Measurements from ENCODE around the gene POLE.

POLE gene

GRCh38 chr12:132583411-132583710 lies 103.8 kb downstream of the POLE start:
- TF ChIP-seq ZFX (IDR thresholded peaks at IDR 0.05; ENCODE audit: borderline replicate concordance), result no peak
- TF ChIP-seq CTCF (IDR thresholded peaks at IDR 0.05), result no peak
- H3K27ac ChIP-seq, result no peak overlapping the region

- TF ChIP-seq ZFX (IDR thresholded peaks at IDR 0.05; ENCODE audit: borderline replicate concordance) (no peak), CTCF (IDR thresholded peaks at IDR 0.05) (no peak)
- H3K27ac ChIP-seq, result no peak overlapping the region
Observed at GRCh38 chr12:132582582-132583410, 104.3 kb downstream of the POLE start.

- no peak overlapping the region for H3K27ac ChIP-seq
- TF ChIP-seq CTCF (IDR thresholded peaks at IDR 0.05), result no peak
- TF ChIP-seq ZFX (IDR thresholded peaks at IDR 0.05; ENCODE audit: borderline replicate concordance), result no peak
Observed at GRCh38 chr12:132582058-132582420, 105.1 kb downstream of the POLE start.

GRCh38 chr12:132581348-132582057 lies 105.6 kb downstream of the POLE start:
- H3K27ac ChIP-seq, result no peak overlapping the region
- no peak for TF ChIP-seq ZFX (IDR thresholded peaks at IDR 0.05; ENCODE audit: borderline replicate concordance)
- TF ChIP-seq CTCF (IDR thresholded peaks at IDR 0.05), result no peak

- no peak overlapping the region for H3K27ac ChIP-seq
- no peak for TF ChIP-seq ZFX (IDR thresholded peaks at IDR 0.05; ENCODE audit: borderline replicate concordance)
- no peak for TF ChIP-seq CTCF (IDR thresholded peaks at IDR 0.05)
Observed at GRCh38 chr12:132580701-132581292, 106.3 kb downstream of the POLE start.

GRCh38 chr12:132579744-132580143 lies 107.4 kb downstream of the POLE start:
- 0 out of 2 replicates have a peak overlapping the region, but pooled peaks have one; percentile 12 for H3K27ac ChIP-seq
- TF ChIP-seq CTCF (IDR thresholded peaks at IDR 0.05) (no peak), ZFX (IDR thresholded peaks at IDR 0.05; ENCODE audit: borderline replicate concordance) (no peak)

GRCh38 chr12:132578826-132579225 lies 108.3 kb downstream of the POLE start:
- no peak overlapping the region for H3K27ac ChIP-seq
- TF ChIP-seq CTCF (IDR thresholded peaks at IDR 0.05) (no peak), ZFX (IDR thresholded peaks at IDR 0.05; ENCODE audit: borderline replicate concordance) (no peak)

All from 22Rv1 (cell line).